NOMO-1 (cell line): ENCODE results near the gene FAM107B.
"Not testable (repeated sequence)": the region's sequence is repeated elsewhere in the genome, so short reads cannot be mapped to it uniquely, and the experiment has no call there.

Experiments used
- DNase-seq, 2 experiments: peaks; one replicate each; lab custom pipeline; 2025; ENCODE audit not compliant: unreplicated experiment in 2 of 2; lab: John Stamatoyannopoulos, UW

FAM107B gene

GRCh38 chr10:14667280-14667679 lies 107.4 kb downstream of the FAM107B start:
- DNase-seq, result no peak

- no peak for DNase-seq
Measured at GRCh38 chr10:14665865-14666857, 108.5 kb downstream of the FAM107B start.

GRCh38 chr10:14665304-14665703 lies 109.4 kb downstream of the FAM107B start:
- no peak for DNase-seq

GRCh38 chr10:14664345-14664744 lies 110.4 kb downstream of the FAM107B start:
- no peak for DNase-seq

GRCh38 chr10:14661818-14662217 lies 112.9 kb downstream of the FAM107B start:
- DNase-seq, result no peak

- DNase-seq, result peak; percentile 25 to 51
Measured at GRCh38 chr10:14660831-14661230, 113.9 kb downstream of the FAM107B start.

- DNase-seq, result peak; percentile 93 to 99
Measured at GRCh38 chr10:14659626-14660196, 115.0 kb downstream of the FAM107B start.

GRCh38 chr10:14659137-14659536 lies 115.6 kb downstream of the FAM107B start:
- not testable (repeated sequence) for DNase-seq

- peak in 1 of 2 experiments; percentile 25 for DNase-seq
Measured at GRCh38 chr10:14658331-14659127, 116.2 kb downstream of the FAM107B start.

GRCh38 chr10:14656052-14656730 lies 118.5 kb downstream of the FAM107B start:
- no peak for DNase-seq

- no peak for DNase-seq
Measured at GRCh38 chr10:14654821-14655382, 119.8 kb downstream of the FAM107B start.

- DNase-seq, result peak; percentile 37 to 58
Measured at GRCh38 chr10:14653271-14654161, 121.2 kb downstream of the FAM107B start.

- DNase-seq, result no peak
Measured at GRCh38 chr10:14652816-14653215, 121.9 kb downstream of the FAM107B start.

- DNase-seq, result no peak
Measured at GRCh38 chr10:14652067-14652466, 122.6 kb downstream of the FAM107B start.

- DNase-seq, result no peak
Measured at GRCh38 chr10:14649739-14650138, 125.0 kb downstream of the FAM107B start.

GRCh38 chr10:14648946-14649345 lies 125.8 kb downstream of the FAM107B start:
- no peak for DNase-seq

- peak; percentile 96 to 99 for DNase-seq
Measured at GRCh38 chr10:14648005-14648765, 126.5 kb downstream of the FAM107B start.

- no peak for DNase-seq
Measured at GRCh38 chr10:14645239-14645960, 129.3 kb downstream of the FAM107B start.
